Lower lobe of right lung (tissue), 2 donors: ENCODE results near the gene CEACAM16. TPM values are rescaled to one million over a fixed set of nuclear protein-coding genes. Genes with fewer than 3 reads are reported as not detected.
"Not testable (repeated sequence)": the region's sequence is repeated elsewhere in the genome, so short reads cannot be mapped to it uniquely, and the experiment has no call there.

Source experiments
- ATAC-seq, 2 donors: fragments of 200-7000 bp; cut with Tn5 transposase; one replicate each; pipeline ENCODE4 v1.9.1; 2020 to 2022; ENCODE audit warnings: mild to moderate bottlenecking in 2 of 2, moderate library complexity in 2 of 2
- DNase-seq: peaks from one replicate; pipeline ENCODE4 v3.0.0-alpha.2; 2020
- H3K27ac ChIP-seq: fragments of 200-600 bp; one replicate; pipeline ENCODE4 v1.8.0; 2022
- H3K27me3 ChIP-seq: fragments of 200-600 bp; one replicate; pipeline ENCODE4 v1.8.0; 2022; ENCODE audit warnings: low read depth
- H3K36me3 ChIP-seq: fragments of 200-600 bp; one replicate; pipeline ENCODE4 v1.8.0; 2022; ENCODE audit warnings: mild to moderate bottlenecking
- H3K4me1 ChIP-seq: fragments of 200-600 bp; one replicate; pipeline ENCODE4 v1.8.0; 2022
- H3K4me3 ChIP-seq: fragments of 200-600 bp; one replicate; pipeline ENCODE4 v1.8.0; 2022; ENCODE audit warnings: mild to moderate bottlenecking
- H3K9me3 ChIP-seq: fragments of 200-600 bp; one replicate; pipeline ENCODE4 v1.8.0; 2022
- CTCF ChIP-seq: fragments of 200-600 bp; IDR thresholded peaks from one replicate; pipeline ENCODE4 v1.8.0; 2022; ENCODE audit warnings: antibody characterized with exemption, mild to moderate bottlenecking
- intact Hi-C: fragments of 100-400 bp; cut with DNase I; formaldehyde crosslinking; loops from one replicate; pipeline ENCODE4 v1.11.0; 2022
- total RNA-seq: library from RNA; stranded (reverse); fragmentation: NEBNext Ultra II Directional; extraction: Animal tissue kit (Norgen Biotek cat#: 25700); gene quantifications from one replicate; pipeline ENCODE4 v1.2.1, GENCODE V29; 2021
- donor health status: DM: no; HTN: yes; CAD: no; lungs with severe emphysema.

CEACAM16 gene
- total RNA-seq, 1 donor from 2014 or later: not detected

- H3K36me3 ChIP-seq: peaks cover 47% of the 10 kb centered on the region
- no peaks in the 10 kb centered on the region for H3K4me1 ChIP-seq
- intact Hi-C loops: no loop called here
These were observed 35.0 kb upstream of the CEACAM16 start for GRCh38 chr19:44663996-44664395.

GRCh38 chr19:44664976-44665375 lies 34.0 kb upstream of the CEACAM16 start:
- no peak for DNase-seq
- no peak for TF ChIP-seq CTCF
- intact Hi-C loops: no loop called here
- Histone ChIP-seq H3K27me3 (no peaks in the 10 kb centered on the region), H3K4me1 (no peaks in the 10 kb centered on the region), H3K36me3 (peaks cover 38% of the 10 kb centered on the region), H3K27ac (no peak overlapping the region), H3K9me3 (no peaks in the 10 kb centered on the region), H3K4me3 (no peak overlapping the region)
- ATAC-seq: no peak

More at GRCh38 chr19:44663996-44664395, 35.0 kb upstream of the CEACAM16 start:
- Histone ChIP-seq H3K27ac (no peak overlapping the region), H3K9me3 (no peaks in the 10 kb centered on the region), H3K4me3 (no peak overlapping the region), H3K27me3 (no peaks in the 10 kb centered on the region)
- no peak for TF ChIP-seq CTCF
- peak; percentile 20 for DNase-seq
- no peak for ATAC-seq

GRCh38 chr19:44666852-44667556 lies 31.9 kb upstream of the CEACAM16 start:
- Histone ChIP-seq H3K27me3 (no peaks in the 10 kb centered on the region), H3K4me1 (no peaks in the 10 kb centered on the region), H3K4me3 (no peak overlapping the region), H3K36me3 (peaks cover 19% of the 10 kb centered on the region), H3K9me3 (no peaks in the 10 kb centered on the region), H3K27ac (no peak overlapping the region)
- TF ChIP-seq CTCF: no peak
- no peak for ATAC-seq
- intact Hi-C loops: no loop called here
- peak; percentile 11 for DNase-seq

GRCh38 chr19:44668985-44669764 lies 29.8 kb upstream of the CEACAM16 start:
- ATAC-seq (no peak), DNase-seq (no peak)
- no peak overlapping the region for H3K4me3 ChIP-seq
- H3K27ac ChIP-seq: no peak overlapping the region
- intact Hi-C loops: no loop called here
- no peak for TF ChIP-seq CTCF
- H3K36me3 ChIP-seq: peaks cover 2% of the 10 kb centered on the region
- H3K27me3 ChIP-seq: no peaks in the 10 kb centered on the region
- no peaks in the 10 kb centered on the region for H3K9me3 ChIP-seq
- no peaks in the 10 kb centered on the region for H3K4me1 ChIP-seq

GRCh38 chr19:44670027-44670426 lies 28.9 kb upstream of the CEACAM16 start:
- H3K27me3 ChIP-seq, DNase-seq, H3K36me3 ChIP-seq, H3K4me1 ChIP-seq, H3K27ac ChIP-seq, intact Hi-C loops, H3K4me3 ChIP-seq, H3K9me3 ChIP-seq, ATAC-seq: not testable (repeated sequence)

- no peak within 1 kb of the TSS for H3K4me3 ChIP-seq
- H3K27me3 ChIP-seq: no peaks in the 10 kb centered on the region
- no peak within 1 kb of the TSS for H3K27ac ChIP-seq
- no peak for DNase-seq
- no peaks in the 10 kb centered on the region for H3K36me3 ChIP-seq
- no peaks in the 10 kb centered on the region for H3K9me3 ChIP-seq
- no peaks in the 10 kb centered on the region for H3K4me1 ChIP-seq
- no peak for TF ChIP-seq CTCF
- peak; percentile 61 to 62 for ATAC-seq
- intact Hi-C loops: no loop called here
These were observed 27.6 kb upstream of the CEACAM16 start, which contains the start of gene CEACAM19 for GRCh38 chr19:44671400-44671799. Gene CEACAM19, plus strand, starts transcription at chr19:44671482. Its CDS starts 450 bp downstream, at chr19:44671932.
